GM23338 (cell line): ENCODE results near the gene CIDEA. TPM values are rescaled to one million over a fixed set of nuclear protein-coding genes. Genes with fewer than 3 reads are reported as not detected.

Experiments
- ATAC-seq: fragments of 200-7000 bp; cut with Tn5 transposase; 3 replicates; pipeline ENCODE4 v1.9.1; 2020
- DNase-seq: peaks from one replicate; pipeline ENCODE4 v3.0.0-alpha.2; 2015; ENCODE audit warnings: low spot score
- H2AFZ ChIP-seq: fragments of 200-600 bp; sonication (generic); 2 replicates; pipeline ENCODE4 v1.8.0; 2016; ENCODE audit warnings: antibody characterized with exemption, mild to moderate bottlenecking, moderate library complexity
- H3F3A ChIP-seq: fragments of 200-600 bp; sonication (generic); replicated peaks from 2 replicates; pipeline ENCODE4 v1.8.0; 2017; ENCODE audit warnings: antibody characterized with exemption, mixed run types, low read depth
- H3K27ac ChIP-seq: fragments of 200-600 bp; sonication (generic); 2 replicates; pipeline ENCODE4 v1.6.1; 2016; ENCODE audit warnings: low read depth
- H3K27me3 ChIP-seq: fragments of 200-600 bp; sonication (generic); 2 replicates; pipeline ENCODE4 v1.8.0; 2016; ENCODE audit warnings: mild to moderate bottlenecking, mixed run types, moderate library complexity; ENCODE audit not compliant: insufficient read depth
- H3K36me3 ChIP-seq: fragments of 200-600 bp; sonication (generic); 2 replicates; pipeline ENCODE4 v1.8.0; 2016; ENCODE audit warnings: mild to moderate bottlenecking; ENCODE audit not compliant: insufficient read depth
- H3K4me1 ChIP-seq: fragments of 200-600 bp; sonication (generic); 2 replicates; pipeline ENCODE4 v1.8.0; 2016; ENCODE audit warnings: mild to moderate bottlenecking, moderate library complexity; ENCODE audit not compliant: insufficient read depth
- H3K4me2 ChIP-seq: fragments of 200-600 bp; sonication (generic); 2 replicates; pipeline ENCODE4 v1.7.1; 2017; ENCODE audit warnings: mixed run types
- H3K4me3 ChIP-seq: fragments of 200-600 bp; sonication (generic); 2 replicates; pipeline ENCODE4 v1.6.1; 2016; ENCODE audit warnings: mixed run types
- H3K79me2 ChIP-seq: fragments of 200-600 bp; sonication (generic); replicated peaks from 2 replicates; pipeline ENCODE4 v1.8.0; 2017; ENCODE audit warnings: mild to moderate bottlenecking; ENCODE audit not compliant: insufficient read depth
- H3K9me2 ChIP-seq: fragments of 200-600 bp; sonication (generic); 2 replicates; pipeline ENCODE4 v1.8.0; 2017; ENCODE audit not compliant: insufficient read depth
- H4K20me1 ChIP-seq: fragments of 200-600 bp; sonication (generic); replicated peaks from 2 replicates; pipeline ENCODE4 v1.8.0; 2017; ENCODE audit warnings: mild to moderate bottlenecking; ENCODE audit not compliant: insufficient read depth
- H3K27ac Mint-ChIP-seq: 2 replicates; pipeline ENCODE4 v1.8.0; 2020; ENCODE audit warnings: inconsistent platforms, mild to moderate bottlenecking, moderate library complexity, mixed read lengths
- H3K27me3 Mint-ChIP-seq: 3 replicates; pipeline ENCODE4 v1.8.0; 2022; ENCODE audit warnings: low read depth, mild to moderate bottlenecking, moderate library complexity, mixed read lengths, inconsistent platforms; ENCODE audit not compliant: insufficient read depth, poor library complexity
- H3K36me3 Mint-ChIP-seq: 3 replicates; pipeline ENCODE4 v1.8.0; 2021; ENCODE audit warnings: low read depth, mild to moderate bottlenecking, inconsistent platforms, moderate library complexity, mixed read lengths
- H3K4me1 Mint-ChIP-seq: 3 replicates; pipeline ENCODE4 v1.8.0; 2020; ENCODE audit warnings: mild to moderate bottlenecking, inconsistent platforms, mixed read lengths
- H3K4me3 Mint-ChIP-seq: 3 replicates; pipeline ENCODE4 v1.8.0; 2021; ENCODE audit warnings: moderate library complexity, mild to moderate bottlenecking, inconsistent platforms, mixed read lengths
- H3K9me3 Mint-ChIP-seq: 3 replicates; pipeline ENCODE4 v1.8.0; 2020; ENCODE audit warnings: moderate library complexity, mild to moderate bottlenecking, inconsistent platforms, mixed read lengths
- CREB1 ChIP-seq: fragments of 250-450 bp; sonication (Bioruptor Pico); IDR thresholded peaks from 2 replicates; pipeline ENCODE4 v1.5.0; 2020; ENCODE audit warnings: low read depth, mild to moderate bottlenecking, moderate library complexity
- ETS1 ChIP-seq: IDR thresholded peaks from 2 replicates; pipeline ENCODE4 v1.6.1; 2016; ENCODE audit warnings: antibody characterized with exemption
- EZH2 ChIP-seq: fragments of 200-600 bp; sonication (generic); IDR thresholded peaks from one replicate; pipeline ENCODE4 v1.8.0; 2017; ENCODE audit warnings: antibody characterized with exemption, mild to moderate bottlenecking, low read depth; ENCODE audit not compliant: unreplicated experiment
- JUNB ChIP-seq: IDR thresholded peaks from one replicate; pipeline ENCODE4 v1.6.1; 2016; ENCODE audit warnings: antibody characterized with exemption; ENCODE audit not compliant: unreplicated experiment
- REST ChIP-seq: IDR thresholded peaks from one replicate; pipeline ENCODE4 v1.6.1; 2018; ENCODE audit warnings: antibody characterized with exemption; ENCODE audit not compliant: unreplicated experiment
- ZNF114 ChIP-seq: fragments of 250-450 bp; sonication (Bioruptor Pico); IDR thresholded peaks from 2 replicates; pipeline ENCODE4 v1.5.0; 2020; ENCODE audit warnings: mild to moderate bottlenecking, moderate library complexity
- ZNF331 ChIP-seq: fragments of 250-450 bp; sonication (Bioruptor Pico); IDR thresholded peaks from 2 replicates; pipeline ENCODE4 v1.5.0; 2020; ENCODE audit warnings: low read depth, mild to moderate bottlenecking, moderate library complexity
- polyA plus RNA-seq: library from polyadenylated mRNA; unstranded; fragments of >200 nt; fragmentation: Nextera tagmentation; extraction: Ambion mirVana; gene quantifications from 2 replicates; pipeline ENCODE4 v1.2.1, GENCODE V29; 2016
- total RNA-seq: library from RNA; depleted of rRNA; stranded (reverse); fragments of >200 nt; shearing (Covaris generic); gene quantifications from 2 replicates; pipeline ENCODE4 v1.2.3, GENCODE V29; 2014
- TF ChIP-seq, protein P1 (sequence below), 2 experiments: fragments of 200-600 bp in 1 of 2; sonication (generic) in 1 of 2; conservative IDR thresholded peaks; 2 replicates each; pipeline versions ENCODE4 v1.5.1 to v1.6.1; 2016 to 2017; ENCODE audit warnings: antibody characterized with exemption in 2 of 2, low read depth in 2 of 2, mild to moderate bottlenecking in 2 of 2, moderate library complexity in 1 of 2

The CIDEA gene
- total and polyA plus RNA-seq, 2 experiments from 2014 or later, result 0.45 TPM; not detected in 1

DNA sequence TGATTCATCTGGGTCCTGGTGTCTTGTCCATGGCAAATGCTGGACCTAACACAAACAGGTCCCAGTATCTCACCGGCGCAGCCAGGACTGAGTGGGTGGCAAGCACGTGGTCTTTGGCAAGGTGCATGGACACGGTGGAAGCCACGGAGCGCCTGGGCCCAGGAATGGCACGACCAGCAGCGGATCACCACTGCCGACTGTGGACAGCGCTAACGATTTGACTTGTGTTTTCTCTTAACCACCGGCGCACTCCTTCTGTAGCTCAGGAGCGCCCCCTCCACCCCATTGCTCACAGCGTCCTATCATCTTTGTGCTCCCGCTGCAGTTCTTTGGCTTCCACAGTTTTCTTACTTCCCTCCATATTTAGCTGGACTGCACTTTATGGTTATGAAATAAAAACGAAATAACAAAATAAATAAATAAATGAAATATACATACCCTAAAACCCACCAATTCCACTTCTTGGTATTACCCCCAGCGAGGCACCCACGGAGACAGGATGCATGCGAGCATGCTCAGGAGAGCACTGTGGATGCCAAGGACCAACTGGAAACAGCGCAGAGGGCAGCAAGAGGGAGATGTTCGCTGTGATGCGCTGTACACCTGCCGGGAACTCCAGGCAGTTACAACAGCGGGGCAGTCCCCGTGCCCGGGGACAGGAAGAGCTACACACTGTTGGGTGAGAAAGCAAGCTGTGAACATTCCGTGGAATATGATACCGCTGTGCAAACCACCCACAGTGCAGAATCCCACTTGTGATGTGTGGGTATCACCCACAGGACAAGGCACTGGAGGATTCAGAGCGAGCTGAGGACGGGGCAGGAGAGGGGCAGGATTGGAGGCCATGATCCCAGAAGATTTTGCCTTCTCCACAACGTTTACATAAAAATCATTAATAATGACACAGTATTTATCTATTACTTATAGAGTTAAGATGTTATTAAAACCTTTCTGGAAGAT, 7.0 kb upstream of the CIDEA start:
- H2AFZ ChIP-seq, result peak overlapping the region; percentile 45; the same call in 1 of the 2 replicates
- peak; percentile 99 for ATAC-seq
- DNase-seq, result peak; percentile 94
- H3K79me2 ChIP-seq, result no peaks in the 10 kb centered on the region
- H3K4me3 ChIP-seq, result no peak overlapping the region
- TF ChIP-seq, protein P1, sequence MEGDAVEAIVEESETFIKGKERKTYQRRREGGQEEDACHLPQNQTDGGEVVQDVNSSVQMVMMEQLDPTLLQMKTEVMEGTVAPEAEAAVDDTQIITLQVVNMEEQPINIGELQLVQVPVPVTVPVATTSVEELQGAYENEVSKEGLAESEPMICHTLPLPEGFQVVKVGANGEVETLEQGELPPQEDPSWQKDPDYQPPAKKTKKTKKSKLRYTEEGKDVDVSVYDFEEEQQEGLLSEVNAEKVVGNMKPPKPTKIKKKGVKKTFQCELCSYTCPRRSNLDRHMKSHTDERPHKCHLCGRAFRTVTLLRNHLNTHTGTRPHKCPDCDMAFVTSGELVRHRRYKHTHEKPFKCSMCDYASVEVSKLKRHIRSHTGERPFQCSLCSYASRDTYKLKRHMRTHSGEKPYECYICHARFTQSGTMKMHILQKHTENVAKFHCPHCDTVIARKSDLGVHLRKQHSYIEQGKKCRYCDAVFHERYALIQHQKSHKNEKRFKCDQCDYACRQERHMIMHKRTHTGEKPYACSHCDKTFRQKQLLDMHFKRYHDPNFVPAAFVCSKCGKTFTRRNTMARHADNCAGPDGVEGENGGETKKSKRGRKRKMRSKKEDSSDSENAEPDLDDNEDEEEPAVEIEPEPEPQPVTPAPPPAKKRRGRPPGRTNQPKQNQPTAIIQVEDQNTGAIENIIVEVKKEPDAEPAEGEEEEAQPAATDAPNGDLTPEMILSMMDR (conservative IDR thresholded peaks at IDR 0.05; ENCODE audit: low read depth in 2 of 2), result peak; percentile 74 to 84
- TF ChIP-seq REST (peak; percentile 52), EZH2 (peak; percentile 32), ETS1 (no peak), ZNF114 (CRISPR knock-in tag) (no peak)
- no peaks in the 10 kb centered on the region for H3K4me1 ChIP-seq
- H3F3A ChIP-seq, result no peaks in the 10 kb centered on the region
- Mint-ChIP-seq H3K27ac (no peak overlapping the region), H3K36me3 (no peaks in the 10 kb centered on the region), H3K9me3 (peaks cover 4% of the 10 kb centered on the region; the same call in 2 of the 3 replicates), H3K27me3 (peaks cover 26% of the 10 kb centered on the region), H3K4me1 (no peaks in the 10 kb centered on the region), H3K4me3 (no peak overlapping the region)
- no peak overlapping the region for H3K4me2 ChIP-seq
- H3K27me3 ChIP-seq, result peaks cover 19% of the 10 kb centered on the region
- H3K36me3 ChIP-seq, result no peaks in the 10 kb centered on the region; the same call in 1 of the 2 replicates
- no peaks in the 10 kb centered on the region for H3K9me2 ChIP-seq
- H4K20me1 ChIP-seq, result no peaks in the 10 kb centered on the region
- no peak overlapping the region for H3K27ac ChIP-seq

DNA sequence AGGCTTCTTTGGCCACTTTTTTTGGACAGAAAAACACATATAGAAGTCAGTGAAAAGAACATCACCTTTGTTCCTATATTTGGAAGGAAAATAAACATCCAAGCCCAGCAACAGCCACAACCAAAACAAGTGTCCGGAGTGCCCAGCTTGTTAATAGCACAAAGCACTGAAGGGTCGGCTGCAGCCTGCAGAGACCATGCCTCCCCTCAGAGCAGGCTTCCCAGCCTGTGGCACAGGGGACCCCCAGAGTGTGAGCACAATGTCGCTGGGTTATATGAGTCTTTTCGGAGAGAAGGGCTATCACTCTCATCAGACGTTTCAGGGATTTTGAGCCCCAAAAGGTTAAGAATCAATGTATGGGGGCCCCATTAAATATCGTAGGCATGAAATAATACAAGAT, 6.2 kb upstream of the CIDEA start:
- H4K20me1 ChIP-seq, result no peaks in the 10 kb centered on the region
- no peaks in the 10 kb centered on the region for H3F3A ChIP-seq
- Mint-ChIP-seq H3K4me1 (peaks cover under 1% of the 10 kb centered on the region; the same call in 1 of the 3 replicates), H3K4me3 (no peak overlapping the region), H3K36me3 (no peaks in the 10 kb centered on the region), H3K27ac (no peak overlapping the region), H3K27me3 (peaks cover 33% of the 10 kb centered on the region), H3K9me3 (no peaks in the 10 kb centered on the region; the same call in 2 of the 3 replicates)
- H3K4me2 ChIP-seq, result no peak overlapping the region
- peaks cover 27% of the 10 kb centered on the region for H3K27me3 ChIP-seq
- 0 out of 2 replicates have a peak, but pooled peaks cover 1% of the 10 kb centered on the region for H3K4me1 ChIP-seq
- no peaks in the 10 kb centered on the region for H3K79me2 ChIP-seq
- H3K36me3 ChIP-seq, result no peaks in the 10 kb centered on the region; the same call in 1 of the 2 replicates
- H3K4me3 ChIP-seq, result no peak overlapping the region
- H3K27ac ChIP-seq, result no peak overlapping the region
- H3K9me2 ChIP-seq, result no peaks in the 10 kb centered on the region
- ATAC-seq (no peak), DNase-seq (no peak)
- no peak overlapping the region for H2AFZ ChIP-seq
- TF ChIP-seq CREB1 (CRISPR knock-in tag), result no peak
- TF ChIP-seq ZNF331 (CRISPR knock-in tag), result no peak
- TF ChIP-seq JUNB, result no peak
- TF ChIP-seq REST, result no peak
